A549 (cell line): ENCODE data around the gene PANK2. TPM values are rescaled to one million over a fixed set of nuclear protein-coding genes. Genes with fewer than 3 reads are reported as not detected.
A peak's percentile ranks its signal among the peaks of the same experiment; 100 is the strongest.

Experiments
- ATAC-seq, 2 experiments: fragments of 200-7000 bp in 1 of 2; fragments of >200 bp in 1 of 2; cut with Nextera tagmentation in 1 of 2; cut with Tn5 transposase in 1 of 2; 3 replicates each; pipeline versions ENCODE4 v1.8.0 to v1.9.1; 2018 to 2020; ENCODE audit warnings: mild to moderate bottlenecking in 1 of 2, moderate library complexity in 1 of 2
- CTCF ChIA-PET: fragments of 300-600 bp; sonication (Branson Sonifier 250); formaldehyde crosslinking; extraction: SDS; loops from one replicate; lab custom pipeline; 2021; ENCODE audit warnings: antibody characterized with exemption, inconsistent platforms; lab: Yijun Ruan, JAX
- POLR2A ChIA-PET: fragments of 350-600 bp; formaldehyde crosslinking; extraction: SDS; loops from one replicate; lab custom pipeline; 2021; ENCODE audit warnings: antibody characterized with exemption, inconsistent platforms; lab: Yijun Ruan, JAX
- DNase-seq, 2 experiments: peaks; one replicate each; pipeline versions ENCODE4 v3.0.0 to v3.0.0-alpha.2; 2011 to 2016; ENCODE audit warnings: low read depth in 1 of 2, low spot score in 1 of 2
- FAIRE-seq: peaks from 2 replicates; lab custom pipeline; 2011; peaks lifted over from hg19 to GRCh38; lab: Jason Lieb, UNC
- H3K27ac ChIP-seq, 2 experiments: fragments of >200 bp; sonication (Bioruptor Twin); formaldehyde crosslinking; 3 replicates each; pipeline ENCODE4 v1.5.1; 2016 to 2017
- H3K4me1 ChIP-seq: fragments of >200 bp; sonication (Bioruptor Twin); formaldehyde crosslinking; 3 replicates; pipeline ENCODE4 v1.6.1; 2016
- H3K4me2 ChIP-seq: fragments of >200 bp; sonication (Bioruptor Twin); formaldehyde crosslinking; 3 replicates; pipeline ENCODE4 v1.6.1; 2016
- H3K4me3 ChIP-seq: fragments of >200 bp; sonication (Bioruptor Twin); formaldehyde crosslinking; 3 replicates; pipeline ENCODE4 v1.5.1; 2016
- H3K9me3 ChIP-seq: fragments of >200 bp; sonication (Bioruptor Twin); formaldehyde crosslinking; 3 replicates; pipeline ENCODE4 v1.6.1; 2016
- BCL3 ChIP-seq: fragments of >200 bp; sonication (Bioruptor Twin); formaldehyde crosslinking; IDR thresholded peaks from 3 replicates; pipeline ENCODE4 v1.6.1; 2016
- EHMT2 ChIP-seq: fragments of 200-600 bp; sonication (generic); IDR thresholded peaks from 2 replicates; pipeline ENCODE4 v1.6.1; 2016; ENCODE audit warnings: antibody characterized with exemption, low read depth, mild to moderate bottlenecking, moderate library complexity
- EP300 ChIP-seq, 2 experiments: fragments of >200 bp; sonication (Bioruptor Twin); formaldehyde crosslinking; IDR thresholded peaks; 2 replicates in 1 of 2; 3 replicates in 1 of 2; pipeline ENCODE4 v1.6.1; 2016 to 2017
- FOXS1 ChIP-seq: fragments of 250-450 bp; sonication (Bioruptor Pico); IDR thresholded peaks from 2 replicates; pipeline ENCODE4 v1.5.0; 2020; ENCODE audit warnings: mild to moderate bottlenecking, moderate library complexity
- HDAC2 ChIP-seq: fragments of 200-600 bp; sonication (generic); IDR thresholded peaks from 2 replicates; pipeline ENCODE4 v1.6.1; 2016
- HES2 ChIP-seq: fragments of >200 bp; sonication (Bioruptor Twin); formaldehyde crosslinking; IDR thresholded peaks from 2 replicates; pipeline ENCODE4 v1.6.1; 2016
- HOXA7 ChIP-seq: fragments of 250-450 bp; sonication (Bioruptor Pico); IDR thresholded peaks from 2 replicates; pipeline ENCODE4 v1.5.0; 2020; ENCODE audit warnings: mild to moderate bottlenecking, moderate library complexity
- HOXB5 ChIP-seq: fragments of 250-450 bp; sonication (Bioruptor Pico); IDR thresholded peaks from 2 replicates; pipeline ENCODE4 v1.5.0; 2020; ENCODE audit warnings: mild to moderate bottlenecking, moderate library complexity
- JUNB ChIP-seq: fragments of >200 bp; sonication (Bioruptor Twin); formaldehyde crosslinking; IDR thresholded peaks from 2 replicates; pipeline ENCODE4 v1.6.1; 2016
- MAFK ChIP-seq: fragments of 450-650 bp; IDR thresholded peaks from 2 replicates; pipeline ENCODE4 v1.6.1; 2014; ENCODE audit not compliant: partially characterized antibody
- MAZ ChIP-seq: fragments of 150-350 bp; IDR thresholded peaks from 2 replicates; pipeline ENCODE4 v1.6.1; 2014; ENCODE audit warnings: antibody characterized with exemption, low read depth, low read length, borderline replicate concordance
- MYC ChIP-seq: IDR thresholded peaks from 2 replicates; pipeline ENCODE4 v1.6.1; 2012; ENCODE audit warnings: mild to moderate bottlenecking, inconsistent platforms, low read length, improper control_type of control experiment, borderline replicate concordance
- NFE2L2 ChIP-seq: fragments of 150-350 bp; conservative IDR thresholded peaks from 2 replicates; pipeline ENCODE4 v1.6.1; 2014; ENCODE audit warnings: low read length
- NPAS2 ChIP-seq: fragments of 250-450 bp; sonication (Bioruptor Pico); IDR thresholded peaks from 2 replicates; pipeline ENCODE4 v1.8.0; 2022; ENCODE audit warnings: mild to moderate bottlenecking, moderate library complexity, borderline replicate concordance
- PHF8 ChIP-seq: fragments of 200-600 bp; sonication (generic); IDR thresholded peaks from 2 replicates; pipeline ENCODE4 v1.6.1; 2016; ENCODE audit warnings: low read depth, mild to moderate bottlenecking, antibody characterized with exemption, moderate library complexity, borderline replicate concordance
- POLR2AphosphoS2 ChIP-seq: conservative IDR thresholded peaks from 2 replicates; pipeline ENCODE4 v1.6.1; 2012; ENCODE audit warnings: low read length, improper control_type of control experiment, inconsistent platforms
- RARB ChIP-seq: fragments of 250-450 bp; sonication (Bioruptor Pico); IDR thresholded peaks from 2 replicates; pipeline ENCODE4 v1.8.0; 2021; ENCODE audit warnings: mild to moderate bottlenecking, moderate library complexity
- SMC3 ChIP-seq: fragments of >200 bp; sonication (Bioruptor Twin); formaldehyde crosslinking; IDR thresholded peaks from 3 replicates; pipeline ENCODE4 v1.6.1; 2018; ENCODE audit warnings: inconsistent platforms
- SREBF2 ChIP-seq: fragments of 450-650 bp; IDR thresholded peaks from 2 replicates; pipeline ENCODE4 v1.6.1; 2014; ENCODE audit warnings: mild to moderate bottlenecking, moderate library complexity
- TFCP2L1 ChIP-seq: fragments of 250-450 bp; sonication (Bioruptor Pico); IDR thresholded peaks from 2 replicates; pipeline ENCODE4 v1.5.0; 2021; ENCODE audit warnings: mild to moderate bottlenecking
- ZC3H11A ChIP-seq: fragments of 450-650 bp; IDR thresholded peaks from 2 replicates; pipeline ENCODE4 v1.6.1; 2014; ENCODE audit warnings: antibody characterized with exemption, mild to moderate bottlenecking
- ZSCAN20 ChIP-seq: fragments of 250-450 bp; sonication (Bioruptor Pico); IDR thresholded peaks from 2 replicates; pipeline ENCODE4 v1.8.0; 2022; ENCODE audit warnings: mild to moderate bottlenecking, moderate library complexity
- WGBS: methylation state at CpG from one replicate; pipeline ENCODE4 v1.1.6; 2017; ENCODE audit errors: missing lambda C conversion rate; 5-methylcytosine and 5-hydroxymethylcytosine counted together
- polyA plus RNA-seq, 4 experiments: library from polyadenylated mRNA; depleted of rRNA in 3 of 4; stranded (reverse); fragments of >200 nt; fragmentation: RNase III in 1 of 4; extraction: RNeasy Plus Mini Kit Qiagen cat#74134 plus additional on column Dnase treatment in 1 of 4; gene quantifications; 2 replicates in 3 of 4; 3 replicates in 1 of 4; pipeline ENCODE4 v1.2.3, GENCODE V29; 2011 to 2017
- TF ChIP-seq, protein P1 (sequence below): IDR thresholded peaks from 2 replicates; pipeline ENCODE4 v1.6.1; 2012

Gene PANK2
- polyA plus RNA-seq, 2 of the 4 experiments (the other 2 are of a cell fraction): 44.6 to 45.9 TPM

- no peak for ATAC-seq
- Histone ChIP-seq H3K27ac (no peak overlapping the region), H3K4me2 (no peak overlapping the region), H3K9me3 (no peaks in the 10 kb centered on the region), H3K4me3 (no peak overlapping the region), H3K4me1 (peaks cover 18% of the 10 kb centered on the region)
- no peak for DNase-seq
- peak; percentile 18 for FAIRE-seq
- WGBS: 93% methylated on average over 1 of the region's 1 CpG
- ChIA-PET POLR2A (no interaction called here), CTCF (interaction anchor here (1.4 kb wide), 1 partner anchor 208 kb away, joined by 5 read pairs; no protein-coding TSS in a partner anchor)
- TF ChIP-seq EHMT2 (no peak), HES2 (no peak), MAZ (no peak), BCL3 (no peak), NFE2L2 (no peak), NPAS2 (CRISPR knock-in tag) (no peak), PHF8 (no peak), HOXA7 (CRISPR knock-in tag) (no peak), SREBF2 (no peak), ZSCAN20 (CRISPR knock-in tag) (no peak), HDAC2 (no peak), HOXB5 (CRISPR knock-in tag) (no peak), MAFK (no peak)
- TF ChIP-seq, protein P1, sequence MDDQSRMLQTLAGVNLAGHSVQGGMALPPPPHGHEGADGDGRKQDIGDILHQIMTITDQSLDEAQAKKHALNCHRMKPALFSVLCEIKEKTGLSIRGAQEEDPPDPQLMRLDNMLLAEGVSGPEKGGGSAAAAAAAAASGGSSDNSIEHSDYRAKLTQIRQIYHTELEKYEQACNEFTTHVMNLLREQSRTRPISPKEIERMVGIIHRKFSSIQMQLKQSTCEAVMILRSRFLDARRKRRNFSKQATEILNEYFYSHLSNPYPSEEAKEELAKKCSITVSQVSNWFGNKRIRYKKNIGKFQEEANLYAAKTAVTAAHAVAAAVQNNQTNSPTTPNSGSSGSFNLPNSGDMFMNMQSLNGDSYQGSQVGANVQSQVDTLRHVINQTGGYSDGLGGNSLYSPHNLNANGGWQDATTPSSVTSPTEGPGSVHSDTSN: no peak
These were observed 30.2 kb downstream of the PANK2 start for GRCh38 chr20:3919352-3919751.

DNA sequence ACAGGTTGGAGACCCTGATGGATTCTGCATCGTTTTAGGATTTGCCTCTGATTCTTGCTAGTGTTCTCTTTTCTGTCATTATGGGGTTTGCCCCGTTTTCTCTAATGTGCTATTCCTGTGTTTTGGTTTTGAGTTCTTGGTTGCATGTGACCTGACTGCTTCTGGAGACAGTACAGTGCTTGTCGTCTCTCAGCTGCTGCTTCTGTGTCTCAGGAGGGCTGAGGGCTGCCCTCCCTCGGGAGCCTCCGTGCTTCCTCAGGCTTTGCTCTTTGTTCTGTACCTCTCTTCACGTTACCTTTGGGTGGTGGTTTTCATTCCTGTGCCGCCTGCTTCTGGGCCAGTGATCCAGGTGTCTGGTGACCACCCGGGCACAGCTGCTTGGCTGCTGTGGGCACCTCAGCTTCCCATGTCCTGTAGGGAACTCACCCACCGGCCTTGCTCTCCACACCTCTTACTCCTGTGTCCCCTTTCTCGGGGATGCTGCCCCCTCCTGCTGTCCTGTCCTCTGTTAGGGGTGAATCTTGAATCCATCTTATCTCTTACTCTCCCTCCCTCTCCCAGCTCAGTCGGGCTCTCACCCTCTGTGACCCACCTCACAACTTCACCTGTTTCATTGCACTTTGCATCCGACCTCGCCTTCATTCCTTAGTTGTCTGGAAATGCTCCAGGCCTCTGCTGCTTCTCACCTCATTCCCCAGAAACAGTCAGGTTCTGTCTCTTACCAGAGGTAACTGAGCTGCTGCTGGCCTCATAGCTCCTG, 33.2 kb downstream of the PANK2 start:
- DNase-seq: no peak
- TF ChIP-seq TFCP2L1 (no peak), EP300 (IDR thresholded peaks at IDR 0.05) (no peak), BCL3 (no peak), FOXS1 (CRISPR knock-in tag) (no peak), ZC3H11A (no peak), HOXB5 (CRISPR knock-in tag) (no peak), ZSCAN20 (CRISPR knock-in tag) (no peak), POLR2AphosphoS2 (no peak), MYC (no peak), RARB (CRISPR knock-in tag) (no peak), JUNB (no peak), SMC3 (no peak)
- TF ChIP-seq, protein P1: no peak
- TF ChIP-seq, all 56 proteins: peak for 0
- no peak overlapping the region for H3K4me3 ChIP-seq
- ChIA-PET POLR2A (no interaction called here), CTCF (interaction anchor here (0.6 to 1.4 kb wide), 2 partner anchors 149 to 772 kb away, joined by 3 read pairs; no protein-coding TSS in a partner anchor)
- peaks cover 14% of the 10 kb centered on the region; the same call in 2 of the 3 replicates for H3K4me1 ChIP-seq
- H3K4me2 ChIP-seq: no peak overlapping the region
- no peak for FAIRE-seq
- WGBS: 89% methylated on average over 13 of the region's 13 CpGs
- H3K27ac ChIP-seq: no peak overlapping the region
- ATAC-seq: no peak
- H3K9me3 ChIP-seq: no peaks in the 10 kb centered on the region
